Neural cell (in vitro differentiated cells): ENCODE measurements around the gene RITA1.
"Not testable (repeated sequence)": the region's sequence is repeated elsewhere in the genome, so short reads cannot be mapped to it uniquely, and the experiment has no call there.

Experiments
- MXI1 ChIP-seq: fragments of 450-650 bp; conservative IDR thresholded peaks from 2 replicates; pipeline ENCODE4 v1.6.1; 2014; ENCODE audit warnings: antibody characterized with exemption, mild to moderate bottlenecking; ENCODE audit not compliant: poor library complexity, severe bottlenecking
- TF ChIP-seq, protein P1 (sequence below): fragments of 450-650 bp; IDR thresholded peaks from 2 replicates; pipeline ENCODE4 v1.5.1; 2014; ENCODE audit warnings: antibody characterized with exemption, mild to moderate bottlenecking, moderate library complexity; ENCODE audit not compliant: poor library complexity, severe bottlenecking

GRCh38 chr12:113206802-113207201, 21.3 kb downstream of the RITA1 start:
- TF ChIP-seq, protein P1, sequence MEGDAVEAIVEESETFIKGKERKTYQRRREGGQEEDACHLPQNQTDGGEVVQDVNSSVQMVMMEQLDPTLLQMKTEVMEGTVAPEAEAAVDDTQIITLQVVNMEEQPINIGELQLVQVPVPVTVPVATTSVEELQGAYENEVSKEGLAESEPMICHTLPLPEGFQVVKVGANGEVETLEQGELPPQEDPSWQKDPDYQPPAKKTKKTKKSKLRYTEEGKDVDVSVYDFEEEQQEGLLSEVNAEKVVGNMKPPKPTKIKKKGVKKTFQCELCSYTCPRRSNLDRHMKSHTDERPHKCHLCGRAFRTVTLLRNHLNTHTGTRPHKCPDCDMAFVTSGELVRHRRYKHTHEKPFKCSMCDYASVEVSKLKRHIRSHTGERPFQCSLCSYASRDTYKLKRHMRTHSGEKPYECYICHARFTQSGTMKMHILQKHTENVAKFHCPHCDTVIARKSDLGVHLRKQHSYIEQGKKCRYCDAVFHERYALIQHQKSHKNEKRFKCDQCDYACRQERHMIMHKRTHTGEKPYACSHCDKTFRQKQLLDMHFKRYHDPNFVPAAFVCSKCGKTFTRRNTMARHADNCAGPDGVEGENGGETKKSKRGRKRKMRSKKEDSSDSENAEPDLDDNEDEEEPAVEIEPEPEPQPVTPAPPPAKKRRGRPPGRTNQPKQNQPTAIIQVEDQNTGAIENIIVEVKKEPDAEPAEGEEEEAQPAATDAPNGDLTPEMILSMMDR: not testable (repeated sequence)
- TF ChIP-seq MXI1: not testable (repeated sequence)
